Neural crest cell (in vitro differentiated cells): ENCODE data around the gene PHKB. TPM values are rescaled to one million over a fixed set of nuclear protein-coding genes. Genes with fewer than 3 reads are reported as not detected.
A peak's percentile ranks its signal among the peaks of the same experiment; 100 is the strongest.

Experiments
- DNase-seq: peaks from one replicate; pipeline ENCODE4 v3.0.0; 2021; ENCODE audit warnings: low read depth, mixed read lengths, low spot score
- H3K27ac Mint-ChIP-seq: one replicate; pipeline ENCODE4 v1.8.0; 2021; ENCODE audit warnings: mild to moderate bottlenecking, mixed read lengths; ENCODE audit not compliant: unreplicated experiment
- H3K27me3 Mint-ChIP-seq: 2 replicates; pipeline ENCODE4 v1.8.0; 2021; ENCODE audit warnings: low read depth, mild to moderate bottlenecking, mixed read lengths
- H3K36me3 Mint-ChIP-seq: 2 replicates; pipeline ENCODE4 v1.8.0; 2021; ENCODE audit warnings: low read depth, mild to moderate bottlenecking, mixed read lengths
- H3K4me1 Mint-ChIP-seq: 2 replicates; pipeline ENCODE4 v1.8.0; 2021; ENCODE audit warnings: mixed read lengths
- H3K4me3 Mint-ChIP-seq: one replicate; pipeline ENCODE4 v1.8.0; 2021; ENCODE audit warnings: mild to moderate bottlenecking, mixed read lengths
- H3K9me3 Mint-ChIP-seq: 2 replicates; pipeline ENCODE4 v1.8.0; 2021; ENCODE audit warnings: mixed read lengths
- CTCF ChIP-seq: fragments of 200-600 bp; sonication (generic); conservative IDR thresholded peaks from 2 replicates; pipeline ENCODE4 v1.5.0; 2021; ENCODE audit warnings: antibody characterized with exemption, mild to moderate bottlenecking
- total RNA-seq: library from RNA; stranded (reverse); gene quantifications from 2 replicates; pipeline ENCODE4 v1.2.1, GENCODE V29; 2021

Gene PHKB
- total RNA-seq, 1 donor from 2014 or later, result 61.2 TPM

GRCh38 chr16:47611848-47612493 is 150.8 kb downstream of the PHKB start:
- H3K27me3 Mint-ChIP-seq, result no peaks in the 10 kb centered on the region
- peaks cover 39% of the 10 kb centered on the region for H3K36me3 Mint-ChIP-seq
- H3K27ac Mint-ChIP-seq, result no peak overlapping the region
- no peaks in the 10 kb centered on the region for H3K4me1 Mint-ChIP-seq
- H3K9me3 Mint-ChIP-seq, result peaks cover 21% of the 10 kb centered on the region
- H3K4me3 Mint-ChIP-seq, result no peak overlapping the region
- no peak for DNase-seq
- no peak for TF ChIP-seq CTCF

GRCh38 chr16:47612711-47613110 is 151.6 kb downstream of the PHKB start:
- no peak for TF ChIP-seq CTCF
- Mint-ChIP-seq H3K4me3 (no peak overlapping the region), H3K36me3 (peaks cover 33% of the 10 kb centered on the region), H3K27ac (no peak overlapping the region), H3K27me3 (no peaks in the 10 kb centered on the region), H3K9me3 (peaks cover 16% of the 10 kb centered on the region), H3K4me1 (peaks cover 5% of the 10 kb centered on the region)
- DNase-seq, result no peak

- Mint-ChIP-seq H3K9me3 (peaks cover 12% of the 10 kb centered on the region), H3K27me3 (no peaks in the 10 kb centered on the region), H3K4me3 (no peak overlapping the region), H3K4me1 (peaks cover 10% of the 10 kb centered on the region), H3K27ac (no peak overlapping the region), H3K36me3 (peaks cover 29% of the 10 kb centered on the region)
- no peak for TF ChIP-seq CTCF
- DNase-seq, result no peak
Measured at GRCh38 chr16:47613251-47613650, 152.1 kb downstream of the PHKB start.

- no peak overlapping the region for H3K4me3 Mint-ChIP-seq
- no peak for TF ChIP-seq CTCF
Measured at GRCh38 chr16:47617732-47618131, 156.6 kb downstream of the PHKB start.

GRCh38 chr16:47622451-47623176 is 161.5 kb downstream of the PHKB start:
- H3K27ac Mint-ChIP-seq, result no peak overlapping the region
- peaks cover 2% of the 10 kb centered on the region for H3K36me3 Mint-ChIP-seq

More at GRCh38 chr16:47617732-47618131, 156.6 kb downstream of the PHKB start:
- Mint-ChIP-seq H3K9me3 (peaks cover 6% of the 10 kb centered on the region), H3K4me1 (peaks cover 15% of the 10 kb centered on the region), H3K27me3 (no peaks in the 10 kb centered on the region), H3K36me3 (peaks cover 10% of the 10 kb centered on the region), H3K27ac (peak overlapping the region; percentile 60)
- no peak for DNase-seq

More at GRCh38 chr16:47622451-47623176, 161.5 kb downstream of the PHKB start:
- no peak for DNase-seq
- no peaks in the 10 kb centered on the region for H3K9me3 Mint-ChIP-seq
- H3K4me3 Mint-ChIP-seq, result no peak overlapping the region
- no peaks in the 10 kb centered on the region for H3K27me3 Mint-ChIP-seq
- peaks cover 11% of the 10 kb centered on the region for H3K4me1 Mint-ChIP-seq
- TF ChIP-seq CTCF, result no peak
